ENCODE measurements around the gene TRAPPC3L.

TRAPPC3L gene

DNA sequence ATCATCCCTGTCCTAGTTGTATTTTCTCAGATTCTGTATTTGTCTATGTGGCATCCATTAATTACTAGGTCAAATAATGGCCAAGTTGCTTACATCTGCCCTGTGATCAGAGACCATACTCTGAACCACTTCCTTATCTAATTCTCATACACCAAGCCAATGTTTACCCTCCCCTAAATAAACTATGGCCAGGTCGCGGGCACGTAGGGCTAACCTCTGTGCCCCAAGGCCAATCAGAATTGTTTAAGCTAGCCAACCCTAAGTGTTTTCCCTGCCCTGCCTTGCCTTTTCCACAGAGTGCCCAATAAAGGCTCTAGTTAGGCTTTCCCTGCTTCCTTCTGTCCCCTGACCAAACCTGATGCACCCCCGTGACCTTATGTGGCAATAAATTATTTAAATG lies 5.3 kb upstream of the TRAPPC3L start:
- Histone ChIP-seq H3K9me3 (no peaks in the 10 kb centered on the region), H3K27ac (no peak overlapping the region), H3K27me3 (peaks cover 5% of the 10 kb centered on the region), H3K4me1 (ENCODE audit: control insufficient read depth in 1 of 2, insufficient read depth in 1 of 2, low read depth in 1 of 2, low read length in 1 of 2) (no peaks in the 10 kb centered on the region), H3K4me3 (ENCODE audit: low read depth in 1 of 2, low read length in 1 of 2) (no peak overlapping the region), H3K36me3 (no peaks in the 10 kb centered on the region)
- TF ChIP-seq, protein P1, sequence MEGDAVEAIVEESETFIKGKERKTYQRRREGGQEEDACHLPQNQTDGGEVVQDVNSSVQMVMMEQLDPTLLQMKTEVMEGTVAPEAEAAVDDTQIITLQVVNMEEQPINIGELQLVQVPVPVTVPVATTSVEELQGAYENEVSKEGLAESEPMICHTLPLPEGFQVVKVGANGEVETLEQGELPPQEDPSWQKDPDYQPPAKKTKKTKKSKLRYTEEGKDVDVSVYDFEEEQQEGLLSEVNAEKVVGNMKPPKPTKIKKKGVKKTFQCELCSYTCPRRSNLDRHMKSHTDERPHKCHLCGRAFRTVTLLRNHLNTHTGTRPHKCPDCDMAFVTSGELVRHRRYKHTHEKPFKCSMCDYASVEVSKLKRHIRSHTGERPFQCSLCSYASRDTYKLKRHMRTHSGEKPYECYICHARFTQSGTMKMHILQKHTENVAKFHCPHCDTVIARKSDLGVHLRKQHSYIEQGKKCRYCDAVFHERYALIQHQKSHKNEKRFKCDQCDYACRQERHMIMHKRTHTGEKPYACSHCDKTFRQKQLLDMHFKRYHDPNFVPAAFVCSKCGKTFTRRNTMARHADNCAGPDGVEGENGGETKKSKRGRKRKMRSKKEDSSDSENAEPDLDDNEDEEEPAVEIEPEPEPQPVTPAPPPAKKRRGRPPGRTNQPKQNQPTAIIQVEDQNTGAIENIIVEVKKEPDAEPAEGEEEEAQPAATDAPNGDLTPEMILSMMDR (IDR thresholded peaks at IDR 0.05) = no peak

- Histone ChIP-seq H3K36me3 (no peaks in the 10 kb centered on the region), H3K9me3 (no peaks in the 10 kb centered on the region), H3K4me3 (ENCODE audit: low read depth in 1 of 2, low read length in 1 of 2) (no peak overlapping the region), H3K27ac (no peak overlapping the region), H3K4me1 (ENCODE audit: control insufficient read depth in 1 of 2, insufficient read depth in 1 of 2, low read depth in 1 of 2, low read length in 1 of 2) (no peaks in the 10 kb centered on the region), H3K27me3 (no peaks in the 10 kb centered on the region)
- TF ChIP-seq, protein P1 (IDR thresholded peaks at IDR 0.05) = no peak
These were observed 1.9 kb upstream of the TRAPPC3L start for GRCh38 chr6:116547358-116547757.

GRCh38 chr6:116543149-116543548 lies 2.3 kb downstream of the TRAPPC3L start:
- H3K9me3 ChIP-seq = no peaks in the 10 kb centered on the region
- TF ChIP-seq, protein P1 (IDR thresholded peaks at IDR 0.05) = no peak
- peaks cover 21% of the 10 kb centered on the region for H3K27me3 ChIP-seq
- H3K4me1 ChIP-seq (ENCODE audit: control insufficient read depth in 1 of 2, insufficient read depth in 1 of 2, low read depth in 1 of 2, low read length in 1 of 2) = no peaks in the 10 kb centered on the region
- H3K36me3 ChIP-seq = no peaks in the 10 kb centered on the region
- no peak overlapping the region for H3K4me3 ChIP-seq (ENCODE audit: low read depth in 1 of 2, low read length in 1 of 2)
- H3K27ac ChIP-seq = no peak overlapping the region

- Histone ChIP-seq H3K27ac (no peak overlapping the region), H3K4me3 (ENCODE audit: low read depth in 1 of 2, low read length in 1 of 2) (no peak overlapping the region), H3K9me3 (no peaks in the 10 kb centered on the region), H3K4me1 (ENCODE audit: control insufficient read depth in 1 of 2, insufficient read depth in 1 of 2, low read depth in 1 of 2, low read length in 1 of 2) (no peaks in the 10 kb centered on the region), H3K27me3 (peaks cover 21% of the 10 kb centered on the region), H3K36me3 (no peaks in the 10 kb centered on the region)
- TF ChIP-seq, protein P1 (IDR thresholded peaks at IDR 0.05) = no peak
These were observed 3.1 kb downstream of the TRAPPC3L start for GRCh38 chr6:116542426-116542825.

GRCh38 chr6:116536216-116536621 lies 9.3 kb downstream of the TRAPPC3L start:
- Histone ChIP-seq H3K9me3 (no peaks in the 10 kb centered on the region), H3K27me3 (peaks cover 14% of the 10 kb centered on the region), H3K4me3 (ENCODE audit: low read depth in 1 of 2, low read length in 1 of 2) (no peak overlapping the region), H3K36me3 (no peaks in the 10 kb centered on the region), H3K27ac (no peak overlapping the region), H3K4me1 (ENCODE audit: control insufficient read depth in 1 of 2, insufficient read depth in 1 of 2, low read depth in 1 of 2, low read length in 1 of 2) (peaks cover 4 to 18% of the 10 kb centered on the region in 2 experiments)
- TF ChIP-seq, protein P1 (IDR thresholded peaks at IDR 0.05) = peak; percentile 65

DNA sequence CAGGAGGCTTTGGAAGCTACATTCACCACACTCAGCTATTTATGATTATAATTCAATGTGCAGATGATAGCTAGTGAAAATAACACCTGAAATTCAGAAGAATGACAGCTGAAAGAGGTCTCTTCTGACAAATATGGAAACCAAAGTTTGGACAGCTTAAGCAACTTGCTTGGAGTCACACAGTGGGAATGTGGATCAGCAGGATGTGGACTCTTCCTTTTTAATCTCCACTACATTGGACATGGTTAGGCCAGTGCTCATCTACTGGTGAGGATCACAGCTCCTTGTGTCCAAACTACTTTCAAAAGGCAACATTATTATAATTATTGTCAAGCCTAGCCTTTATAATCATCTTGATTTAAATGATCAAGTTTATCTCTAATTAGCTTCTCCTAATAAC lies 10.4 kb downstream of the TRAPPC3L start:
- Histone ChIP-seq H3K9me3 (no peaks in the 10 kb centered on the region), H3K36me3 (no peaks in the 10 kb centered on the region), H3K27me3 (peaks cover 3% of the 10 kb centered on the region), H3K4me3 (ENCODE audit: low read depth in 1 of 2, low read length in 1 of 2) (no peak overlapping the region), H3K27ac (no peak overlapping the region), H3K4me1 (ENCODE audit: control insufficient read depth in 1 of 2, insufficient read depth in 1 of 2, low read depth in 1 of 2, low read length in 1 of 2) (peaks cover 4 to 18% of the 10 kb centered on the region in 2 experiments)
- TF ChIP-seq, protein P1 (IDR thresholded peaks at IDR 0.05) = no peak
